H9 (cell line): Measurements from ENCODE around the gene ETFB. TPM values are rescaled to one million over a fixed set of nuclear protein-coding genes. Genes with fewer than 3 reads are reported as not detected.

Experiments
- DNase-seq: peaks from one replicate; pipeline ENCODE4 v3.0.0-alpha.2; 2017
- H2AFZ ChIP-seq: one replicate; pipeline ENCODE4 v1.6.1; 2013; ENCODE audit warnings: mild to moderate bottlenecking, low read length, control low read depth, moderate library complexity
- H2AK5ac ChIP-seq: 2 replicates; pipeline ENCODE4 v1.6.1; 2013; ENCODE audit warnings: low read length, control low read depth, mixed read lengths; ENCODE audit not compliant: insufficient read length
- H2BK120ac ChIP-seq: one replicate; pipeline ENCODE4 v1.6.1; 2013; ENCODE audit warnings: low read depth, mild to moderate bottlenecking, low read length, control low read depth, inconsistent platforms; ENCODE audit not compliant: poor library complexity, severe bottlenecking
- H2BK12ac ChIP-seq: 2 replicates; pipeline ENCODE4 v1.6.1; 2013; ENCODE audit warnings: low read length, control low read depth, mixed read lengths, low read depth; ENCODE audit not compliant: insufficient read length
- H2BK15ac ChIP-seq: 2 replicates; pipeline ENCODE4 v1.6.1; 2013; ENCODE audit warnings: low read depth, low read length, control low read depth
- H2BK20ac ChIP-seq: one replicate; pipeline ENCODE4 v1.6.1; 2013; ENCODE audit warnings: low read depth, mild to moderate bottlenecking, low read length, control low read depth, inconsistent platforms; ENCODE audit not compliant: poor library complexity, severe bottlenecking
- H2BK5ac ChIP-seq: 2 replicates; pipeline ENCODE4 v1.6.1; 2013; ENCODE audit warnings: low read length, control low read depth, mixed read lengths; ENCODE audit not compliant: insufficient read length
- H3K14ac ChIP-seq: 2 replicates; pipeline ENCODE4 v1.6.1; 2013; ENCODE audit warnings: low read length, control low read depth; ENCODE audit not compliant: insufficient read depth
- H3K18ac ChIP-seq: 2 replicates; pipeline ENCODE4 v1.6.1; 2013; ENCODE audit warnings: low read depth, mild to moderate bottlenecking, mixed read lengths, low read length, control low read depth; ENCODE audit not compliant: insufficient read length
- H3K23ac ChIP-seq: 2 replicates; pipeline ENCODE4 v1.6.1; 2013; ENCODE audit warnings: low read length, control low read depth, mixed read lengths, low read depth; ENCODE audit not compliant: insufficient read length
- H3K23me2 ChIP-seq: 2 replicates; pipeline ENCODE4 v1.6.1; 2013; ENCODE audit warnings: low read depth, mild to moderate bottlenecking, mixed read lengths, low read length, control low read depth; ENCODE audit not compliant: insufficient read length, poor library complexity, severe bottlenecking
- H3K27ac ChIP-seq: 2 replicates; pipeline ENCODE4 v1.5.1; 2013; ENCODE audit warnings: low read length, control low read depth, mixed read lengths, low read depth; ENCODE audit not compliant: insufficient read length
- H3K27me3 ChIP-seq: 2 replicates; pipeline ENCODE4 v1.6.1; 2013; ENCODE audit warnings: low read length, control low read depth, inconsistent platforms; ENCODE audit not compliant: insufficient read depth
- H3K4ac ChIP-seq: 2 replicates; pipeline ENCODE4 v1.6.1; 2013; ENCODE audit warnings: low read depth, mild to moderate bottlenecking, control low read depth, inconsistent platforms, low read length, moderate library complexity
- H3K4me1 ChIP-seq: 2 replicates; pipeline ENCODE4 v1.6.1; 2013; ENCODE audit warnings: low read length, control low read depth, inconsistent platforms; ENCODE audit not compliant: insufficient read depth
- H3K4me2 ChIP-seq: 2 replicates; pipeline ENCODE4 v1.6.1; 2013; ENCODE audit warnings: low read length, control low read depth, mixed read lengths; ENCODE audit not compliant: insufficient read length, insufficient read depth
- H3K56ac ChIP-seq: 2 replicates; pipeline ENCODE4 v1.6.1; 2013; ENCODE audit warnings: low read depth, mild to moderate bottlenecking, mixed read lengths, low read length, control low read depth; ENCODE audit not compliant: insufficient read length
- H3K79me1 ChIP-seq: 2 replicates; pipeline ENCODE4 v1.6.1; 2013; ENCODE audit warnings: low read depth, mild to moderate bottlenecking, moderate library complexity, low read length, control low read depth, inconsistent platforms; ENCODE audit not compliant: insufficient read depth, poor library complexity, severe bottlenecking
- H3K79me2 ChIP-seq: 2 replicates; pipeline ENCODE4 v1.6.1; 2013; ENCODE audit warnings: low read length, control low read depth, inconsistent platforms; ENCODE audit not compliant: insufficient read depth
- H3K9ac ChIP-seq: 2 replicates; pipeline ENCODE4 v1.6.1; 2013; ENCODE audit warnings: low read length, control low read depth, mixed read lengths; ENCODE audit not compliant: insufficient read length; ENCODE audit errors: extremely low read depth
- H3K9me3 ChIP-seq: one replicate; pipeline ENCODE4 v1.6.1; 2013; ENCODE audit warnings: low read depth, low read length, inconsistent platforms; ENCODE audit not compliant: control insufficient read depth
- H3T11ph ChIP-seq: one replicate; pipeline ENCODE4 v1.6.1; 2013; ENCODE audit warnings: mild to moderate bottlenecking, low read length, control low read depth, inconsistent platforms
- H4K20me1 ChIP-seq: one replicate; pipeline ENCODE4 v1.6.1; 2013; ENCODE audit not compliant: control insufficient read depth, insufficient read length, insufficient read depth
- H4K5ac ChIP-seq: 2 replicates; pipeline ENCODE4 v1.6.1; 2013; ENCODE audit warnings: low read depth, mild to moderate bottlenecking, mixed read lengths, low read length, control low read depth; ENCODE audit not compliant: insufficient read length
- H4K8ac ChIP-seq: replicated peaks from 2 replicates; pipeline ENCODE4 v1.6.1; 2013; ENCODE audit warnings: low read length, control low read depth, mixed read lengths, low read depth; ENCODE audit not compliant: insufficient read length
- H4K91ac ChIP-seq: 2 replicates; pipeline ENCODE4 v1.6.1; 2013; ENCODE audit warnings: low read depth, mild to moderate bottlenecking, moderate library complexity, mixed read lengths, low read length, control low read depth; ENCODE audit not compliant: insufficient read length
- H3K27ac Mint-ChIP-seq, 3 experiments: 2 replicates in 2 of 3; 3 replicates in 1 of 3; pipeline ENCODE4 v1.8.0; 2020 to 2021; ENCODE audit warnings: mixed read lengths in 3 of 3, mild to moderate bottlenecking in 1 of 3, moderate library complexity in 1 of 3
- H3K27me3 Mint-ChIP-seq: 2 replicates; pipeline ENCODE4 v1.8.0; 2021; ENCODE audit warnings: low read depth, mild to moderate bottlenecking, moderate library complexity, mixed read lengths
- H3K36me3 Mint-ChIP-seq, 3 experiments: 2 replicates in 2 of 3; 3 replicates in 1 of 3; pipeline ENCODE4 v1.8.0; 2020 to 2021; ENCODE audit warnings: low read depth in 3 of 3, mixed read lengths in 3 of 3; ENCODE audit not compliant: insufficient read depth in 1 of 3
- H3K4me1 Mint-ChIP-seq, 2 experiments: 2 replicates each; pipeline ENCODE4 v1.8.0; 2020; ENCODE audit warnings: mixed read lengths in 2 of 2
- H3K4me3 Mint-ChIP-seq, 2 experiments: 2 replicates in 1 of 2; 3 replicates in 1 of 2; pipeline ENCODE4 v1.8.0; 2020 to 2021; ENCODE audit warnings: mild to moderate bottlenecking in 2 of 2, mixed read lengths in 2 of 2, moderate library complexity in 1 of 2
- H3K9me3 Mint-ChIP-seq, 2 experiments: 2 replicates in 1 of 2; 3 replicates in 1 of 2; pipeline ENCODE4 v1.8.0; 2020; ENCODE audit warnings: mild to moderate bottlenecking in 2 of 2, mixed read lengths in 2 of 2, moderate library complexity in 1 of 2
- CTCF ChIP-seq: fragments of 200-600 bp; sonication (generic); conservative IDR thresholded peaks from 3 replicates; pipeline ENCODE4 v1.8.0; 2021; ENCODE audit warnings: antibody characterized with exemption, mild to moderate bottlenecking
- WGBS: extraction: QIAGEN DNeasy Blood & Tissue Kit; methylation state at CpG from one replicate; pipeline ENCODE4 v1.1.7; 2013; ENCODE audit warnings: missing lambda C conversion rate, low lambda C conversion rate, mixed read lengths; ENCODE audit not compliant: insufficient read length; ENCODE audit errors: extremely low coverage; 5-methylcytosine and 5-hydroxymethylcytosine counted together
- total RNA-seq: library from RNA; stranded (reverse); gene quantifications from 2 replicates; pipeline ENCODE4 v1.2.1, GENCODE V29; 2021

Gene ETFB
- total RNA-seq, 1 experiment from 2014 or later = 49.4 TPM

- H3K27ac Mint-ChIP-seq = peak overlapping the region; percentile 87 to 98 (median 97); a peak in 6 of 7 replicates
- peak overlapping the region; percentile 77 to 89 for H3K4me3 Mint-ChIP-seq
Measured at GRCh38 chr19:51338563-51339312, 27.4 kb downstream of the ETFB start.

More at GRCh38 chr19:51338563-51339312, 27.4 kb downstream of the ETFB start:
- H2AFZ ChIP-seq = peak overlapping the region; percentile 76
- no peak overlapping the region for H3K27ac ChIP-seq
- Mint-ChIP-seq H3K9me3 (no peaks in the 10 kb centered on the region; a peak in 1 of 5 replicates), H3K27me3 (peaks cover 19% of the 10 kb centered on the region), H3K4me1 (peaks cover 23 to 33% of the 10 kb centered on the region in 2 experiments), H3K36me3 (peaks cover 8 to 17% (median 14%) of the 10 kb centered on the region in 3 experiments)
- no peak overlapping the region for H3T11ph ChIP-seq
- no peak overlapping the region for H3K4ac ChIP-seq
- no peaks in the 10 kb centered on the region for H3K79me2 ChIP-seq
- peak overlapping the region; percentile 68 for H3K18ac ChIP-seq
- WGBS = no CpG with 5 or more reads among the region's 43 CpGs
- H4K5ac ChIP-seq = no peak overlapping the region
- H2BK15ac ChIP-seq = no peak overlapping the region
- no peak overlapping the region for H2BK12ac ChIP-seq
- no peaks in the 10 kb centered on the region for H3K27me3 ChIP-seq
- H2BK20ac ChIP-seq = no peak overlapping the region
- H3K56ac ChIP-seq = no peak overlapping the region
- no peaks in the 10 kb centered on the region for H3K79me1 ChIP-seq
- DNase-seq = peak; percentile 93
- peak overlapping the region; percentile 81 for H3K4me2 ChIP-seq
- no peak overlapping the region for H4K91ac ChIP-seq
- no peak overlapping the region for H4K8ac ChIP-seq
- peaks cover 6% of the 10 kb centered on the region for H3K23me2 ChIP-seq
- TF ChIP-seq CTCF = peak; percentile 93
- H3K9me3 ChIP-seq = no peaks in the 10 kb centered on the region
- peak overlapping the region; percentile 34 for H3K9ac ChIP-seq
- H2AK5ac ChIP-seq = no peak overlapping the region
- H3K4me1 ChIP-seq = peaks cover 14% of the 10 kb centered on the region
- peak overlapping the region; percentile 63; the same call in 1 of the 2 replicates for H3K14ac ChIP-seq
- no peak overlapping the region for H2BK5ac ChIP-seq
- H3K23ac ChIP-seq = no peak overlapping the region
- H4K20me1 ChIP-seq = no peaks in the 10 kb centered on the region
- H2BK120ac ChIP-seq = no peak overlapping the region
